Esophagus muscularis mucosa (tissue), 4 donors: ENCODE results near the gene MASP1. TPM values are rescaled to one million over a fixed set of nuclear protein-coding genes. Genes with fewer than 3 reads are reported as not detected.

Source experiments
- DNase-seq: peaks from one replicate; pipeline ENCODE4 v3.0.0-alpha.2; 2017; ENCODE audit errors: extremely low spot score
- H3K27ac ChIP-seq, 4 donors: fragments of 200-600 bp; sonication (generic); replicated peaks in 1 of 4; 1 replicate in 3 of 4; 2 replicates in 1 of 4; pipeline ENCODE4 v1.5.1; 2016 to 2019; ENCODE audit warnings: mild to moderate bottlenecking in 1 of 4
- H3K27me3 ChIP-seq, 4 donors: fragments of 200-600 bp; sonication (generic); one replicate each; pipeline versions ENCODE4 v1.5.1 to v1.6.0; 2016 to 2019
- H3K36me3 ChIP-seq, 4 donors: fragments of 200-600 bp; sonication (generic); one replicate each; pipeline ENCODE4 v1.5.1; 2016 to 2019
- H3K4me1 ChIP-seq, 4 donors: fragments of 200-600 bp; sonication (generic); one replicate each; pipeline ENCODE4 v1.5.1; 2016 to 2019
- H3K4me3 ChIP-seq, 4 donors: fragments of 200-600 bp; sonication (generic); 1 replicate in 2 of 4; 2 replicates in 2 of 4; pipeline ENCODE4 v1.5.1; 2016 to 2019; ENCODE audit warnings: mild to moderate bottlenecking in 4 of 4, moderate library complexity in 1 of 4
- H3K9me3 ChIP-seq, 4 donors: fragments of 200-600 bp; sonication (generic); 1 replicate in 3 of 4; 2 replicates in 1 of 4; pipeline ENCODE4 v1.5.1; 2016 to 2019
- EP300 ChIP-seq: sonication (generic); formaldehyde crosslinking; IDR thresholded peaks from one replicate; pipeline ENCODE4 v1.6.1; 2017; ENCODE audit warnings: antibody characterized with exemption
- POLR2A ChIP-seq: fragments of 450-650 bp; IDR thresholded peaks from one replicate; pipeline ENCODE4 v1.6.1; 2017; ENCODE audit warnings: antibody characterized with exemption, moderate library complexity, mild to moderate bottlenecking, low read depth
- POLR2AphosphoS5 ChIP-seq, 2 donors: sonication (generic); formaldehyde crosslinking; IDR thresholded peaks; one replicate each; pipeline ENCODE4 v1.6.1; 2017; ENCODE audit warnings: antibody characterized with exemption in 2 of 2
- WGBS: methylation state at CpG from one replicate; pipeline ENCODE4 v1.1.5; 2018; 5-methylcytosine and 5-hydroxymethylcytosine counted together
- intact Hi-C: fragments of 100-400 bp; cut with DNase I; formaldehyde crosslinking; loops from one replicate; pipeline ENCODE4 v1.15.1; 2023
- total RNA-seq, 4 donors: library from RNA; depleted of rRNA; stranded (reverse); fragments of >200 nt; gene quantifications; one replicate each; pipeline versions ENCODE4 v1.1.0 to v1.2.1, GENCODE V29; 2016
- TF ChIP-seq, protein P1 (sequence below), 3 experiments: fragments of 200-600 bp in 2 of 3; fragments of 450-650 bp in 1 of 3; sonication (generic) in 2 of 3; IDR thresholded peaks; one replicate each; pipeline ENCODE4 v1.5.1; 2017 to 2019; ENCODE audit warnings: antibody characterized with exemption in 3 of 3, mild to moderate bottlenecking in 2 of 3, moderate library complexity in 1 of 3

The MASP1 gene
- total RNA-seq, 4 donors from 2014 or later = 0.66 to 3.5 (median 2.1) TPM

DNA sequence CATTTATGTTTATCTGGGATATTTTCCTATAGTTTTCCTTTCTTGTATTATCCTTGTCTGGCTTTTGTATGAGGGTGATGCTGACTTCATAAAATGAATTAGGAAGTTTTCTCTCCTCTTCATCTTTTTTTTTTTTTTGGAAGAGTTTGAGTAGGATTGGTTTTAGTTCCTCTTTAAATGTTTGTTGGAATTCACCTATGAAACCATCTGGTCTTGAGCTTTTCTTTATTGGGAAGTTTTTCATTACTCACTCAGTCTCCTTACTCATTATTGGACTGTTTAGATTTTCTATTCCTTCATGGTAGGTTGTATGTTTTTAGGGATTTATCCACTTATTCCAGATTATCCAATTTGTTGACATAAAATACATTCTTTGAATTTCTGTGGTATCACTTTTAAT is 18.7 kb upstream of the MASP1 start:
- H3K4me1 ChIP-seq = peaks cover 0 to 17% (median 7%) of the 10 kb centered on the region in 4 donors
- DNase-seq = no peak
- TF ChIP-seq EP300 = no peak
- TF ChIP-seq, protein P1, sequence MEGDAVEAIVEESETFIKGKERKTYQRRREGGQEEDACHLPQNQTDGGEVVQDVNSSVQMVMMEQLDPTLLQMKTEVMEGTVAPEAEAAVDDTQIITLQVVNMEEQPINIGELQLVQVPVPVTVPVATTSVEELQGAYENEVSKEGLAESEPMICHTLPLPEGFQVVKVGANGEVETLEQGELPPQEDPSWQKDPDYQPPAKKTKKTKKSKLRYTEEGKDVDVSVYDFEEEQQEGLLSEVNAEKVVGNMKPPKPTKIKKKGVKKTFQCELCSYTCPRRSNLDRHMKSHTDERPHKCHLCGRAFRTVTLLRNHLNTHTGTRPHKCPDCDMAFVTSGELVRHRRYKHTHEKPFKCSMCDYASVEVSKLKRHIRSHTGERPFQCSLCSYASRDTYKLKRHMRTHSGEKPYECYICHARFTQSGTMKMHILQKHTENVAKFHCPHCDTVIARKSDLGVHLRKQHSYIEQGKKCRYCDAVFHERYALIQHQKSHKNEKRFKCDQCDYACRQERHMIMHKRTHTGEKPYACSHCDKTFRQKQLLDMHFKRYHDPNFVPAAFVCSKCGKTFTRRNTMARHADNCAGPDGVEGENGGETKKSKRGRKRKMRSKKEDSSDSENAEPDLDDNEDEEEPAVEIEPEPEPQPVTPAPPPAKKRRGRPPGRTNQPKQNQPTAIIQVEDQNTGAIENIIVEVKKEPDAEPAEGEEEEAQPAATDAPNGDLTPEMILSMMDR (IDR thresholded peaks at IDR 0.05) = no peak
- no peak for TF ChIP-seq POLR2AphosphoS5 (IDR thresholded peaks at IDR 0.05)
- no peak for TF ChIP-seq POLR2A
- H3K9me3 ChIP-seq = no peaks in the 10 kb centered on the region
- no peak overlapping the region for H3K27ac ChIP-seq
- no peak overlapping the region for H3K4me3 ChIP-seq
- intact Hi-C loops = no loop called here
- no peaks in the 10 kb centered on the region for H3K36me3 ChIP-seq
- H3K27me3 ChIP-seq = peaks cover 0 to 4% (median 0%) of the 10 kb centered on the region in 4 donors

DNA sequence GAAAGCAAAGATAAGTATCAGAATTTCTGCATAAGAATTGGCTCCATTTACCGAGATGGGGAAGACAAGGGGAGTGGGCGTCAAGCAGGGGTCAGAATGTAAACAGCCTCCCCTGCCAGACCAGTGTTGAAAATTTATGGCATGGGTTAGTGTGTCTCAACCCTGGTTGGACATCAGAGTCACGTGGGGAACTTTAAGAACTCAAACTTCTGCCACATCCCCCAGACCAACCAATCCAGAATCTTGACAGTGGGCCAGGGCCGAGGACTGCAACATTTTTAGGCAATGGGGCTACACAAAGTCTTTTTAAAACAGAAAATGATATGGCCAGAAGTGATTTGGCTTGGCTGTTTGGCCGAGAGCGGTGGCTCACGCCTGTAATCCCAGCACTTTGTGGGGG is 14.3 kb upstream of the MASP1 start:
- Histone ChIP-seq H3K27ac (no peak overlapping the region), H3K36me3 (no peaks in the 10 kb centered on the region), H3K9me3 (no peaks in the 10 kb centered on the region), H3K4me1 (peaks cover 0 to 3% (median under 1%) of the 10 kb centered on the region in 4 donors), H3K27me3 (no peaks in the 10 kb centered on the region), H3K4me3 (no peak overlapping the region)
- WGBS = 64% methylated on average over 5 of the region's 7 CpGs
- TF ChIP-seq POLR2A (no peak), POLR2AphosphoS5 (IDR thresholded peaks at IDR 0.05) (no peak), EP300 (no peak)
- TF ChIP-seq, protein P1 (IDR thresholded peaks at IDR 0.05) = no peak
- DNase-seq = peak; percentile 37
- intact Hi-C loops = no loop called here

DNA sequence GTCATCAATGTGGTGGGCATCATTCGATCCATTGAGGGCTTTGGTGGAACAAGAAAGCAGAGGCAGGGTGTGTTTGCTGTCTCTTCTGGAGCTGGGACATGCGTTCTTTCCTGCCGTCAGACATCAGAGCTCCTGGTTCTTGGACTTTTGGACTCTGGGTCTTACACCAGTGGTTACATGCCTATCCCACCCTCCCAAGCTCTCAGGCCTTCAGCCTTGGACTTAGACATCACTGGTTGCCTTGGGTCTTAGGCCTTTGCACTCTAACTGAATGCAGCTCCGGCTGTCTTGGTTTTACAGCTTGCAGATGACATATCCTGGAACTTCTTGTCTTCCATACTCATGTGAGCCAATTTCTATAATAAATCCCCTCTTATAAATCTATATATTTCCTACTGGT is 8.1 kb upstream of the MASP1 start:
- intact Hi-C loops = no loop called here
- no peaks in the 10 kb centered on the region for H3K36me3 ChIP-seq
- no peak overlapping the region for H3K27ac ChIP-seq
- 92% methylated on average over 4 of the region's 4 CpGs for WGBS
- no peak overlapping the region for H3K4me3 ChIP-seq
- no peak for TF ChIP-seq POLR2AphosphoS5 (IDR thresholded peaks at IDR 0.05)
- TF ChIP-seq, protein P1 (IDR thresholded peaks at IDR 0.05) = no peak
- no peak for TF ChIP-seq EP300
- TF ChIP-seq POLR2A = no peak
- no peak for DNase-seq
- no peaks in the 10 kb centered on the region for H3K27me3 ChIP-seq
- H3K9me3 ChIP-seq = no peaks in the 10 kb centered on the region
- H3K4me1 ChIP-seq = no peaks in the 10 kb centered on the region

DNA sequence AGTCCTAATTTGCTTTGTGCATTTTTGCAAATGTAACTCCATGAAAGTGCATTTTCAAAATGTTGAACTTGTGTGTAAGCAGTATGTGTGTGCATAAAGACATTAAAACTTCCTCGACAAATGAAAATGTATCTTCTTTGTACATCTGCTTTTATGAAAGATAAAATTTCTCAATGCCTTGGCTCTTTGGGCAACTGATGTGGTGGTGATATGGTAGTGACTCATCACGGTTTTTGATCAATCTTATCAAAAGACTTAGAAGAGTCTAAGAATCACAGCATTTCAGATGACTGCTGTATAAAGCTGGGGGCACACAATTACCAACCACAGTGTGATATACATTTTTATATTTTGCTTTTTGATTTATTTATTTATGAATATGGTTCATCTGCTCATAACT is 5.4 kb upstream of the MASP1 start:
- Histone ChIP-seq H3K9me3 (no peaks in the 10 kb centered on the region), H3K4me3 (no peak overlapping the region), H3K27me3 (no peaks in the 10 kb centered on the region), H3K27ac (no peak overlapping the region), H3K36me3 (no peaks in the 10 kb centered on the region), H3K4me1 (peaks cover 0 to 10% (median 3%) of the 10 kb centered on the region in 4 donors)
- DNase-seq = no peak
- TF ChIP-seq EP300 (no peak), POLR2A (no peak), POLR2AphosphoS5 (IDR thresholded peaks at IDR 0.05) (no peak)
- TF ChIP-seq, protein P1 (IDR thresholded peaks at IDR 0.05) = no peak
- intact Hi-C loops = no loop called here
- WGBS = 82% methylated on average over 2 of the region's 2 CpGs

DNA sequence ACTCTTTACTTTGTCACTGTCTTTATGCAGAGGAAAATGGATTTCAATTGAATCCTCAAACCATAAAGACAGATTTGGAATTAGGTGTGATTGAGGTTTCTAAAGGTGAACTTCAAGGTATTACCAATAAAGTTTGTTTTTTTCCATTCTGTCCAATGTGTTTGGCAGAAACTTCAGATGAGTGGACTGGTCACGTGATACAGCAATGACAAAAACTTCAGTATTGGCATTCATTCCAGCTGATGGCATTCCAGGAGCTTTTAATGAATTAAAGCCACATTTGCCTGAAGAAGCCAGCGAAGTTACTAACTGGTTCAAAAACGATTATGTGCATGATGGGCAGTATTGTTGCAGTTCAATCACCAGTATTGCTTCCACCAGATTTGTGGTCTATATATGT is 4.5 kb upstream of the MASP1 start:
- DNase-seq = peak; percentile 39
- intact Hi-C loops = no loop called here
- H3K4me1 ChIP-seq = peaks cover 7 to 12% (median 10%) of the 10 kb centered on the region in 4 donors
- no peak overlapping the region for H3K4me3 ChIP-seq
- H3K27me3 ChIP-seq = no peaks in the 10 kb centered on the region
- no peaks in the 10 kb centered on the region for H3K9me3 ChIP-seq
- TF ChIP-seq POLR2A (no peak), EP300 (no peak), POLR2AphosphoS5 (IDR thresholded peaks at IDR 0.05) (no peak)
- TF ChIP-seq, protein P1 (IDR thresholded peaks at IDR 0.05) = no peak
- WGBS = 64% methylated on average over 3 of the region's 3 CpGs
- no peak overlapping the region for H3K27ac ChIP-seq
- H3K36me3 ChIP-seq = no peaks in the 10 kb centered on the region
